T-helper 9 cell (primary cell): Measurements from ENCODE around the gene CRADD.
"Not testable (repeated sequence)": the region's sequence is repeated elsewhere in the genome, so short reads cannot be mapped to it uniquely, and the experiment has no call there.

Experiments
- DNase-seq: peaks from one replicate; pipeline ENCODE4 v3.0.0-alpha.2; 2020

CRADD gene

GRCh38 chr12:93850481-93851256 is 173.5 kb downstream of the CRADD start:
- no peak for DNase-seq

DNA sequence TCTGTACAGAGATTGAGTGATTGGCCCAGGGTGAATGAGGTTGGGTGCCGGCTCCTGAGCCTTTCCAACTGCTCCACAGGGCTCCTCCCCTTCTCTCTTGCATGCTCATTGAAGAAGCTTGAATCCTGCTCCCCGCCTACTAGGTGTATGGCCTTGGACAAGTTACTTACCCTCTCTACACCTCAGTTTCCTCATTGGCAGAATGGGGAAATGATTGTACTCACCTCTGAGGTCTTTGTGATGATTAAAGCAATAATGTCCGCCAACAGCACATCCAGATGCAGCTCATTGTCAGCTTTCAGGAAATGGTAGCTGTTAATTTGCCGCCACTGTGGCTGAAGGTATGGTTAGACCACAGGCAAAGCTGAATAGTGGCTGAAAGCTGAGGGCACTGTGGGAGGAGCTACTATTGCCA is 174.1 kb downstream of the CRADD start:
- no peak for DNase-seq

- no peak for DNase-seq
These were observed 175.0 kb downstream of the CRADD start for GRCh38 chr12:93852173-93852591.

GRCh38 chr12:93853698-93854478 is 176.7 kb downstream of the CRADD start:
- DNase-seq, result no peak

- DNase-seq, result no peak
These were observed 178.1 kb downstream of the CRADD start for GRCh38 chr12:93855261-93855660.

DNA sequence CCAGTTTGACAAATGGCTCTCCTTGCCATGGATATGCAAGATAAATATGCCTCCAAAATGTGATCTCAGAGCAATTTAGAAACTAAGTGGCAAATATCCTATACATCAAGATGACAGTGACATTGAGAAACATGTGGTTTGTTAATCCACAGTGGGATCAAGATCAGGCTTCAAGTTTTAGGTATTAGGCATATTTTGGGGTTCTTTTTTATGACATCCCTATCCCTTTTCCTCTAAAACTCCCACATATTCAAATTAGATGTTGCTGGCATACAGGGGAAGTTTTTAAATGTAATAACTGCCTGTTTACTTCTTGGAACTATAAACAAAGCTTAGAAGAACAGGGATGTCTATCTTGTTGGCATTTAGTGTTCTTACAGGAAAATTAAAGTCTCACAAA is 179.4 kb downstream of the CRADD start:
- no peak for DNase-seq

- no peak for DNase-seq
These were observed 180.2 kb downstream of the CRADD start for GRCh38 chr12:93857279-93857938.

DNA sequence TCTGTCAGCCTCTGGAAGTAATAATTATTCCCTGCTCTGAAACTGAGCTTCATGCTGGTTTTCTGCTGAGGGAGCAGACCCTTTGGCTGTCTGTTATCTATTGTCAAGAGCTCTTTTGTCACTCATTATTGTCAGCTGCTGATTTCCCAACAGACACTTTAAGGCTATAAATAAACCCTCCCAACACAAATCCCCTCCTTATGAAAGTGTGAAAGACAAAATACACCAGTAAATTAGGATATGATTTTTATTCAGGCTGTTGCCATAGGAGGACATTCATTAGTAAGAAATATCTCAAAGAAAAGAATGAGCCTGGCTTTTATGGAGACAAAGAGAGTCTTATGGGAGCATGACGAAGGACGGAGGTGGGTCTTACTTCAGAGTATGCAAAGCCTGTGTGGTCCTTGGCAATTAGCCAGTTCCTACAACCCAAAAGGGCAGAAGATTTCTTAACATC is 180.8 kb downstream of the CRADD start:
- no peak for DNase-seq

GRCh38 chr12:93860668-93861373 is 183.6 kb downstream of the CRADD start:
- no peak for DNase-seq

DNA sequence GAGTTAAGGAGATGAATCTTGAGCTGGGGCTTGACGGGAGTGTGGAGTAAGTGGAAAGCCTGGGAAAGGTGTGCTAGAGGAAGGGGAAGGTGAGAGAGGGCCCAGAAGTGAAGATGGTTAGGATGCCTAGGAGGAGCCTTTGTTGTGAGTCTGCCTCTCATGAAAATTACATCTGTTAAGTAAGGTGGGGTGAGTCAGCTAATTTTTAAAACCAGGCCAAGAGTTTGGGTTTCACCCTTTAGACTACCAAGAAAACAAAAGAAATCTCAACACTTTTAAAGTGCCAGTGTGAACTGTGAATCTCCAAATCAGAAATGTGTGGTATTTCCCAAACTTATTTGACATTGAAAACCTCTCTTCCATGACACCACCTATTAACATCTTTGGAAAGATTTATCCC is 185.2 kb downstream of the CRADD start:
- DNase-seq, result no peak

DNA sequence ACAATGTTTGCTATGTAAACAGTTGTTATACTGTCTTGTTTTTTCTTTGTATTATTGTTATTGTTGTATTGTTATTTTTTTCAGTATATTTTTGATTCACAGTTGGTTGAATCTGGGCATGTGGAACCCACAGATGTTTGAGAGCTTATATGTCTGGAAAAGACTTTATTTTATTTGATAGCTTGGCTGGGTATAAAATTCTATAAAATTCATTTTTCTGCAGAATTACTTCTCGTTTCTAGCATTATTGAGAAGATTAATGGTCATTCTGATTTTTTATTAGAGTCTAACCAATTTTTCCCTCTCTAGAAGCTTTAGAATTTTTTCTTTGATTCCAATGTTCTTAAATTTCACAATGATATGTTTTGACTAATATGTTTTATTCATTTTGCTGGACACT is 188.6 kb downstream of the CRADD start:
- no peak for DNase-seq

- no peak for DNase-seq
These were observed 191.6 kb downstream of the CRADD start for GRCh38 chr12:93868771-93869170.

GRCh38 chr12:93870020-93870795 is 193.0 kb downstream of the CRADD start:
- no peak for DNase-seq

GRCh38 chr12:93871566-93871965 is 194.4 kb downstream of the CRADD start:
- not testable (repeated sequence) for DNase-seq

DNA sequence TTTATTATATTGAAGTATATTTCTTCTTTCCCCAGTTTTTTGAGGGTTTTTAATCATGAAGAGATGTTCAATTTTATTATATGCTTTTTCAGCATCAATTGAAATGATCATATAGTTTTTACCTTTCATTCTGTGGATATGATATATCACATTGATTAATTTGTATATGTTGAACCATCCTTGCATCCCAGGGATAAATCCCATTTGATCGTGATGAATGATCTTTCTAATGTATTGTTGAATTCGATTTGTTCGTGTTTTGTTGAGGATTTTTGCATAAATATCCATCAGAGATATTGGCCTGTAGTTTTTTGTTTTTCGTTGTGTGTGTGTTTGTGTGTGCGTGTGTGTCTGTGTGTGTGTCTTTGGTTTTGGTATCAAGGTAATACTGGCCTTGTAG is 196.4 kb downstream of the CRADD start:
- DNase-seq, result no peak

- no peak for DNase-seq
These were observed 198.0 kb downstream of the CRADD start for GRCh38 chr12:93875157-93875556.

- DNase-seq, result no peak
These were observed 199.2 kb downstream of the CRADD start for GRCh38 chr12:93876360-93876759.

DNA sequence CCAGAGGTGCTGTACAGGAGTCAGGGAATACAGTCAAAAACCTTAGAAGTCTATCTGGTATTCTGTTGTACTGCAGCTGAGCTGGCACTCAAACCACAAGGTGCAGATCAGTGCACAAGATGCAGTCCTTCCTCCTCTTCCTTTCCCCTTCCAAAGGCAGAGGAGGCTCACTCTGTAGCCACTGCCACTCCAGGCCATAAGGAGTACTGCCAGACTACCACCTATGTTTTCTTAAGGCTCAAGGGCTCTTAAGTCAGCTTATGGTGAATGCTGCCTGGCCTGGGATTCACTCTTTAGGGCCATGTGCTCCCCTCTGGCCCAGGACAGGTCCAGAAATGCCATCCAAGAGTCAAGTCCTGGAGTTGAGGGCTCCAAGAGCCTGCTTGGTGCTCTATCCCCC is 200.3 kb downstream of the CRADD start:
- no peak for DNase-seq

DNA sequence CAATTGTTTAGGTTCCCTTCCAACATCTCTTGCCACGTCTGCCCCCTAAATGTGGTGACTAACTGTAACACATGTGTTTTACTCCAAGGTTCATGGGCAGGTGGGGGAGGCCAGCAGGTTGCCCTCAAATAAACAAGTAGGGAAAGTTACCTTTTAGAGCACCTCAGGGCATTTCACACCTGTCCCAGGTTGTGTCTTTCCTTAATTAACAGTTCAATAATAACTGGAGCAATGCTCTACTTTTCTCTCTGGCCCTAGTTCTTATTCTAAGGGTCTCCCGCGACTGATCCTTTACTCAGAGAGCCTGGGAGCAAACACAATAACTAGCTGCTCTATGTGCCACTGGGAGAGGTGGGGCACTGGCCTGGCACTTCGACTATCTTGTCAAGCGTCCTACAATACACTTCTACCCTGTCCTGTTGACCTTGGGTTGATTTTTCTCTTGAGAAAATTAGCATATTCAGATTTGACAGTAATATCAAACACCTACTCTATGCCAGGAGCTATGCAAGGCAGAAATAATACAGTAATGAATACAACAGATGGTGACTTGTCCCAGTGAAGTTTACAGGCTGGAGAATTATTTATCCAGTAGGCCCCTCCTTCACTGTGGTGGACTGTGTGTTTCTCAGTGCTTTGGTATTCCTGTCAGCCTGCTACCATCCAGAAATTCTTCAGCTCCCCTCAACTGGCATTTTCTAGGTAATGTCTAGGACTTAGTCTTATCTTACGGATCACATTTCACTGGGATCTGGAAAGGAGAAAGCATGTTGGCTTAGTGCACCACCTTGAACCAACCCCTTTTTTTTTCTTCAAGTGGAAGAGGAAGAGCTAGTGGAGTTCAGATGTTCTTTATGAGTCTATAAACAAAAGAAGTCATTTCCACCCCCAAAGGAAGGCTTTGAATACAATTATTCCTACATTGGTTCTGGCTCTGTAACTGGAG is 202.6 kb downstream of the CRADD start:
- DNase-seq, result no peak

- DNase-seq, result no peak
These were observed 203.8 kb downstream of the CRADD start for GRCh38 chr12:93880853-93881522.
